M059J (cell line): ENCODE results near the gene FSD2. TPM values are rescaled to one million over a fixed set of nuclear protein-coding genes. Genes with fewer than 3 reads are reported as not detected.
A peak's percentile ranks its signal among the peaks of the same experiment; 100 is the strongest.

Source experiments
- DNase-seq: peaks from one replicate; pipeline ENCODE4 v3.0.0-alpha.2; 2012; ENCODE audit warnings: low read depth
- total RNA-seq: library from RNA; depleted of rRNA; stranded (reverse); fragments of >200 nt; shearing (Covaris generic); gene quantifications from 2 replicates; pipeline ENCODE4 v1.2.3, GENCODE V29; 2014; rRNA removed

FSD2 gene
- not detected in 2 replicates for total RNA-seq

GRCh38 chr15:82805994-82806406 is at the start of gene FSD2:
FSD2 (minus strand) TSS chr15:82806069; CDS start chr15:82787390, 18,679 bp downstream.
- no peak for DNase-seq

- no peak for DNase-seq
Observed at GRCh38 chr15:82854554-82854953, 48.7 kb upstream of the FSD2 start.

- DNase-seq = no peak
Observed at GRCh38 chr15:82852941-82853561, 47.2 kb upstream of the FSD2 start.

- DNase-seq = peak; percentile 52
Observed at GRCh38 chr15:82851981-82852511, 46.2 kb upstream of the FSD2 start.

- DNase-seq = no peak
Observed at GRCh38 chr15:82851306-82851850, 45.5 kb upstream of the FSD2 start.

- DNase-seq = no peak
Observed at GRCh38 chr15:82850731-82851130, 44.9 kb upstream of the FSD2 start.

GRCh38 chr15:82849556-82850512 is 44.0 kb upstream of the FSD2 start:
- DNase-seq = peak; percentile 63

- DNase-seq = no peak
Observed at GRCh38 chr15:82848241-82848993, 42.5 kb upstream of the FSD2 start.

GRCh38 chr15:82847703-82848102 is 41.8 kb upstream of the FSD2 start:
- DNase-seq = peak; percentile 14

- no peak for DNase-seq
Observed at GRCh38 chr15:82846621-82847020, 40.8 kb upstream of the FSD2 start.

GRCh38 chr15:82845686-82846085 is 39.8 kb upstream of the FSD2 start:
- DNase-seq = no peak

GRCh38 chr15:82843566-82843965 is 37.7 kb upstream of the FSD2 start:
- DNase-seq = no peak

- DNase-seq = no peak
Observed at GRCh38 chr15:82840166-82840565, 34.3 kb upstream of the FSD2 start.

- DNase-seq = no peak
Observed at GRCh38 chr15:82839136-82839535, 33.3 kb upstream of the FSD2 start.

GRCh38 chr15:82838096-82838735 is 32.3 kb upstream of the FSD2 start:
- no peak for DNase-seq

- no peak for DNase-seq
Observed at GRCh38 chr15:82835391-82835917, 29.6 kb upstream of the FSD2 start.

- DNase-seq = no peak
Observed at GRCh38 chr15:82833362-82833682, 27.5 kb upstream of the FSD2 start.

GRCh38 chr15:82832601-82833361 is 26.9 kb upstream of the FSD2 start:
- peak; percentile 95 for DNase-seq

- no peak for DNase-seq
Observed at GRCh38 chr15:82831894-82832600, 26.2 kb upstream of the FSD2 start.
